Lung (tissue), 12 donors: ENCODE results near the gene APLF. TPM values are rescaled to one million over a fixed set of nuclear protein-coding genes. Genes with fewer than 3 reads are reported as not detected.

Source experiments
- ATAC-seq: fragments of 200-7000 bp; cut with Tn5 transposase; one replicate; pipeline ENCODE4 v1.9.1; 2020; ENCODE audit warnings: moderate number of reproducible peaks; ENCODE audit not compliant: insufficient read depth, low FRiP score
- DNase-seq, 3 donors: peaks; one replicate each; pipeline ENCODE4 v3.0.0-alpha.2; 2013 to 2017
- H3K27ac ChIP-seq, 2 donors: one replicate each; pipeline ENCODE4 v1.5.1; 2013; ENCODE audit warnings: mild to moderate bottlenecking in 2 of 2, moderate library complexity in 2 of 2, control low read depth in 1 of 2, inconsistent platforms in 1 of 2, low read depth in 1 of 2, low read length in 1 of 2
- H3K27me3 ChIP-seq, 3 donors: one replicate each; pipeline ENCODE4 v1.5.1; 2013; ENCODE audit warnings: low read length in 2 of 3; ENCODE audit not compliant: control insufficient read depth in 3 of 3, insufficient read depth in 3 of 3
- H3K36me3 ChIP-seq, 4 donors: one replicate each; pipeline ENCODE4 v1.5.1; 2013; ENCODE audit warnings: low read length in 4 of 4, mild to moderate bottlenecking in 1 of 4, moderate library complexity in 1 of 4; ENCODE audit not compliant: control insufficient read depth in 4 of 4, insufficient read depth in 4 of 4
- H3K4me1 ChIP-seq, 5 donors: one replicate each; pipeline ENCODE4 v1.5.1; 2013; ENCODE audit warnings: low read length in 5 of 5, mild to moderate bottlenecking in 2 of 5, moderate library complexity in 1 of 5; ENCODE audit not compliant: control insufficient read depth in 5 of 5, insufficient read depth in 5 of 5
- H3K4me3 ChIP-seq: one replicate; pipeline ENCODE4 v1.5.1; 2013; ENCODE audit warnings: mild to moderate bottlenecking, control low read depth, moderate library complexity
- H3K9ac ChIP-seq, 2 donors: one replicate each; pipeline ENCODE4 v1.5.1; 2013; ENCODE audit warnings: low read length in 2 of 2, control low read depth in 1 of 2; ENCODE audit not compliant: insufficient read depth in 1 of 2
- H3K9me3 ChIP-seq, 4 donors: one replicate each; pipeline ENCODE4 v1.5.1; 2013; ENCODE audit warnings: low read length in 3 of 4, mild to moderate bottlenecking in 1 of 4, moderate library complexity in 1 of 4; ENCODE audit not compliant: control insufficient read depth in 4 of 4, insufficient read depth in 3 of 4
- WGBS, 2 donors: extraction: QIAGEN DNeasy Blood & Tissue Kit; methylation state at CpG; one replicate each; pipeline ENCODE4 v1.1.7; 2013; 5-methylcytosine and 5-hydroxymethylcytosine counted together
- polyA plus RNA-seq, 2 donors: library from polyadenylated mRNA; stranded (reverse); fragments of 200-250 nt; gene quantifications; one replicate each; pipeline ENCODE4 v1.2.1, GENCODE V29; 2013
- total RNA-seq, 2 donors: library from RNA; depleted of rRNA in 1 of 2; stranded (reverse); fragments of >200 nt in 1 of 2; gene quantifications; one replicate each; pipeline ENCODE4 v1.2.1, GENCODE V29; 2014 to 2021
- TF ChIP-seq, protein P1 (sequence below): IDR thresholded peaks from 2 replicates; pipeline ENCODE4 v1.5.1; 2012; ENCODE audit warnings: mild to moderate bottlenecking; ENCODE audit errors: control extremely low read depth, extremely low read depth
- donor health status: control.
- donor health status: control.
- donor health status: Bipolar disorder and iron deficiency.
- donor health status: healthy.
- donor health status: DM: yes; HTN: yes; CAD: no.

APLF gene
- total and polyA plus RNA-seq, 4 donors, result 0.50 to 11.8 (median 2.3) TPM

DNA sequence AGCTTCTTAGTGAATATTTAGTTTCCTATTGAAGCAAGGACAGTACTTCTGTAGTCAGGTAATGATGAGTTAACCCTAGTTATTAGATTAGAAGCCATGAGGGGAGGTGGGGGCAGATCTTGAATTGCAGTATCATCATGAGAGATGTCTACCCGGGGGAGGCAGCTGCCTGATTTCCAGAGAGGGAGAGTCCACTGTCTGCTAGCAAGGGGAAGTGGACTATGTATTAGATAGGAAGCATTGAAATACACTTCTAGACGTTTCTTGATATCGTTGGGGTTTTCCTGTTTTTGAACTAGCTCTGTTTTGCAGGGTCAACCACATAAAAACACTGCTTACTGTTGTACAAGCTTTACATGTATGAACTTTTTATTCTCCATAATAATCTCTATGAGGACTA is 38.8 kb downstream of the APLF start:
- H3K36me3 ChIP-seq, result no peaks in the 10 kb centered on the region
- no peak overlapping the region for H3K9ac ChIP-seq
- H3K4me1 ChIP-seq, result no peaks in the 10 kb centered on the region
- TF ChIP-seq, protein P1, sequence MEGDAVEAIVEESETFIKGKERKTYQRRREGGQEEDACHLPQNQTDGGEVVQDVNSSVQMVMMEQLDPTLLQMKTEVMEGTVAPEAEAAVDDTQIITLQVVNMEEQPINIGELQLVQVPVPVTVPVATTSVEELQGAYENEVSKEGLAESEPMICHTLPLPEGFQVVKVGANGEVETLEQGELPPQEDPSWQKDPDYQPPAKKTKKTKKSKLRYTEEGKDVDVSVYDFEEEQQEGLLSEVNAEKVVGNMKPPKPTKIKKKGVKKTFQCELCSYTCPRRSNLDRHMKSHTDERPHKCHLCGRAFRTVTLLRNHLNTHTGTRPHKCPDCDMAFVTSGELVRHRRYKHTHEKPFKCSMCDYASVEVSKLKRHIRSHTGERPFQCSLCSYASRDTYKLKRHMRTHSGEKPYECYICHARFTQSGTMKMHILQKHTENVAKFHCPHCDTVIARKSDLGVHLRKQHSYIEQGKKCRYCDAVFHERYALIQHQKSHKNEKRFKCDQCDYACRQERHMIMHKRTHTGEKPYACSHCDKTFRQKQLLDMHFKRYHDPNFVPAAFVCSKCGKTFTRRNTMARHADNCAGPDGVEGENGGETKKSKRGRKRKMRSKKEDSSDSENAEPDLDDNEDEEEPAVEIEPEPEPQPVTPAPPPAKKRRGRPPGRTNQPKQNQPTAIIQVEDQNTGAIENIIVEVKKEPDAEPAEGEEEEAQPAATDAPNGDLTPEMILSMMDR, result no peak
- ATAC-seq (no peak), DNase-seq (no peak)
- H3K4me3 ChIP-seq, result no peak overlapping the region
- H3K9me3 ChIP-seq, result no peaks in the 10 kb centered on the region
- no peaks in the 10 kb centered on the region for H3K27me3 ChIP-seq
- WGBS, 2 donors, result 22 to 46% methylated on average over 3 of the region's 3 CpGs
- H3K27ac ChIP-seq, result no peak overlapping the region

DNA sequence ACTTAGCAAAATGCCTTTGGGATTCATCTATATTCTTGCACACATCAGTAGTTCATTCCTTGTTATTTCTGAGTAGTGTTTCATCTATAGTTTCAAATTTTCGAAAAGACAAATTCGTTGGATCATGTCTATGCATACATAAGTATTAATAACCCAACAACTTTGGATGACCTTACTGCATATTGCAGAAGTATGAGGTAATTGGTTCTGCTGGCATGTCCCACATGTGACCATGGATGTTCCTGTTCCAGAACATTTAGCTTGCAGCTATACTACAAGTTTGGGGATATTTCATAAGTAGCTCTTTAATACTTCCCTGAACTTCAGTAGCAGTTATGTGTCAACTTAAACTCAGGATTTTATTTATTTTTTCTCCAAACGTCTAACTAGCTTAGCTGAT is 44.9 kb downstream of the APLF start:
- DNase-seq, result no peak
- H3K36me3 ChIP-seq, result no peaks in the 10 kb centered on the region
- no peaks in the 10 kb centered on the region for H3K9me3 ChIP-seq
- no peaks in the 10 kb centered on the region for H3K4me1 ChIP-seq
- TF ChIP-seq, protein P1, result no peak
- no peaks in the 10 kb centered on the region for H3K27me3 ChIP-seq
- WGBS, 2 donors, result 68 to 72% methylated on average over 3 of the region's 3 CpGs
- H3K9ac ChIP-seq, result no peak overlapping the region
- no peak overlapping the region for H3K27ac ChIP-seq
- no peak overlapping the region for H3K4me3 ChIP-seq
- ATAC-seq, result no peak

DNA sequence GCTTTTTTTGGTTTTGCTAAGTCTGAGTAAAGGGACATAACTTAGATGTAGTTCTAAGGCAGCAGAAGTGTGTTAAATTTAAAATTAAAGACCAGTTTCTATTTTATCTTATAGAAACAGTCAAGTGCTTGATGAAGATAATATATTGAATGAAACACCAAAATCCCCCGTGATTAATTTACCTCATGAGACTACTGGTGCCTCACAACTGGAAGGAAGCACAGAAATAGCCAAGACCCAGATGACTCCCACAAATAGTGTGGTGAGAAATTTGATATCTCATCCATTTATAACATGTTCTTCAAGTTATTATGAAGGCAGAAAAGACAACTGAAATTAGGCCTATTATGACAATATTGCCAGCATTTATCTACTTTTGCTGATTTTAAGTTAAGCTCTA is 45.6 kb downstream of the APLF start:
- ATAC-seq (no peak), DNase-seq (no peak)
- Histone ChIP-seq H3K27me3 (no peaks in the 10 kb centered on the region), H3K9me3 (no peaks in the 10 kb centered on the region), H3K4me3 (no peak overlapping the region), H3K4me1 (no peaks in the 10 kb centered on the region), H3K36me3 (no peaks in the 10 kb centered on the region), H3K27ac (no peak overlapping the region), H3K9ac (no peak overlapping the region)
- WGBS, 2 donors, result 32 to 46% methylated on average over 1 of the region's 1 CpG
- TF ChIP-seq, protein P1, result no peak

DNA sequence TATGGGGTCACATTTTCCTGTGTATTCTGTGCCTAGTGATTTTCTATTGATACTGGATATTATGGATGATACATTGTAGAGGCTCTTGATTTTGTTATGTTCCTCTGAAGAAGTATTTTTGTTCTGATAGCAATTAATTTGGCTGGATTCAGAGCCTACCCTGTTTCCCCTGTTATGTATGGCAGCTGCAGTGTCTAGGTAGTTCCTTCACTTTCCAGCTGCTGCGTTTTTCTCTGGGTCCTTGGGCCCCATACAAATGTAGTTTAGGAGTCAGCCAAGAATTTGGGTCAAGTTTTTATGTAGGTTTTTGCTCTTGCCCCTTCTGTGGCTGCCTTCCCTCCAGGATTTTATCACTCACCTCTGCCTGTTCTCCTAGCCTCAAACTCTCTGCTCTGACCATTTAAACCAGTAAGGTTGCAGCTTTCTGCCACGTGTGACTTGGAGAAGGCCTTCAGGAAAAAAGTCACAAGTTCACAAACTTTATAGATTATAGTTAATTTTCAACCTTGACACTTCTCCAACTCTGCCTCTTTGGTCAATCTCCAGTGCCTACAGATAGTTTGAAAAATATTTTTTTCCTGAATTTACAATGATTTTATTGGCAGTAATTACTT is 47.0 kb downstream of the APLF start:
- DNase-seq (no peak), ATAC-seq (no peak)
- Histone ChIP-seq H3K4me1 (no peaks in the 10 kb centered on the region), H3K27ac (no peak overlapping the region), H3K9ac (no peak overlapping the region), H3K27me3 (no peaks in the 10 kb centered on the region), H3K4me3 (no peak overlapping the region), H3K9me3 (no peaks in the 10 kb centered on the region), H3K36me3 (no peaks in the 10 kb centered on the region)
- TF ChIP-seq, protein P1, result no peak
- WGBS, 2 donors, result 65 to 83% methylated on average over 2 of the region's 2 CpGs
